Activated gamma-delta T cell (primary cell): ENCODE measurements around the gene PDS5B.
"Not testable (repeated sequence)": the region's sequence is repeated elsewhere in the genome, so short reads cannot be mapped to it uniquely, and the experiment has no call there.

Source experiments
- DNase-seq: peaks from one replicate; lab custom pipeline; 2025; lab: John Stamatoyannopoulos, UW

The PDS5B gene

DNA sequence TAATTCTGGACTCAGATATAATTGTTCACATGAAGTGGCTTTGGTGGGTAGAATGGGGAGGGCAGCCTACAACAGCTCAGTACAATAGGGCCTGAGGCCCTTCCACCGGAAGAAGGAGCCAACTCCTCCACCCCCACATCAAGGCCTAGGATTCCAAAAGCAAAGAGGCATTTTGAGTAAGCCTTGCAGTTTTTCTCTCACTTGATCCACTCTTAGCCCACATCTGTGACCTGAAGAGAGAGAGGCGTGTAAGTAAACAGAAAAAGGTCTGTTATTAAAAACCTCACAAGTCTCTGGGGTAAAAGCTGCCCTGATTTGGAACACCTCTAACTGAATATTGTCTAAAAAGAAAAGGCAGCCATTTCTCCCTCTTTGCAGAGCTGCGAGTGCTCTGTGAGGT is 215.9 kb downstream of the PDS5B start:
- DNase-seq: no peak

DNA sequence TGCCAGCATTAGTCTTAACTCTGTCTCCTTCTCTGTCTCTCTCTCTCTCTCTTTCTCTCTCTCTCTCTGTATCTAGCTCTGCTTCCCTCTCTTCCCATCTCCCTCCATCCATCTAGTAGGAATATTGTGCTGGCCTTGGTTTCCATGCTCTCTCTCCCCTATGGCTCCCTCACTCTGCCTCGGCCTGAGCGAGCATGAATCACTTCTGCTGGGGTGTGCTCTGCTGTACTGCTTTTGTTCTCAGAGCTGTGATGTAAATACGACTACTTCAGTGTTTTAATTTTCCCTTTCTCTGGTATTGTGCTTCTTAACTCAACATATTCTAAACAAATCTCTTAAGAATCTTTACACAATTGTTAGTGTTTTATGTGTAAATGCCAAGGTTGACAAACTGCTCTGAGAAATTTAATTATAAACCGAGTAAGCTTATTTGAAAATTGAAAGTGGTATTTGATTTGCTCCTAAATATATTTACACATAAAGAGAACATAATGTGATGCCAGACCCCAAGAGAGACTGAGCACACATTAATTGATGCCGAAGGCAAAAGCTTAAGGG is 218.5 kb downstream of the PDS5B start:
- no peak for DNase-seq

DNA sequence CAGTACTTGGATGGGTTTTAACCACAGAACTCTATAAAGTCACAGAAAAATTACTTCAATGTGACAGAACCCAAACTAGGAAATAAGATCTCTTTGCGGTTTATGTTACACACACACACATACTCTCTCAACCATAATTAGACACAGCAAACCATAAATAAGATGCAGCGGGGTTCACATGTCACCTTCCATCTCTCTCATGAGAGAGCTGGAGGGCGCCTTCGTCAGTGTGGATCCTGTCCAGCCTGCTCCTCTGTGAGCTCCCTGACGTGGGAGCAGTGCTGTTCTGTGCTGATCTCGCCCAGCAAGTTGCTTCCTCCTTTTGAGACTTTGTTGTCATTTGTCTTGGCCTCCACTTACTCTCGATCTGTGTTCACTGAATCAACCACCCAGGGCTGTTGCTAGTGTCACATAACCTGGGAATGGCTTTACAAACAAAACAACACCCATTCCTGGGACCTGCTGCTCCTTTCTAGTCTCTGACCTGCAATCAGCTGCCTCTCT is 225.1 kb downstream of the PDS5B start:
- no peak for DNase-seq

DNA sequence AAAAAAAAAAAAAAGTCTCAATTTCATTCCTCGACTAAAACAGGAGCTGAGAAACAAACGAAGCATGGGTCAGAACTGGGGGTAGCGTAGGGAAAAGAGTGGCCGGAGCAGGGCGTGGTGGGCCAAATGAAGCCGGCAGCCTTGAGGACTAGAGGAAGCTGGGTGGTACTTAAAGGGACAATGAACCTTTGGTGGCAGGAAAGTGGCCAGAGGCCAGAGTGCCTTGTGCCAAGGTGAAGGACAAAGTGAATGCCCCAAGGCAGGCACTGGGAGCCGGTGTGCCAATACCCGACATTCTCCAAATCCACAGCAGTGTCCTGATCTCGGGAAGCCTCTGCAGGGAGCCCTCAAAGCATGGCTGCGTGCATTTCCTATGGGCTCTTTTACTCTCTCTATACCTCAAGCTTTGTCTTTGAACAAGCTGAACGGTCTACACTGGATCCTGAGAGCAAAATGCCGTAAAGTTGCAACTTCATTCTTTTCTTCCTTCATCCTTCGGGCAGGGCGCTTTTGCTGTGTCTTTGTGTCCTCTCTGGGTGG is 235.0 kb downstream of the PDS5B start:
- DNase-seq: no peak

DNA sequence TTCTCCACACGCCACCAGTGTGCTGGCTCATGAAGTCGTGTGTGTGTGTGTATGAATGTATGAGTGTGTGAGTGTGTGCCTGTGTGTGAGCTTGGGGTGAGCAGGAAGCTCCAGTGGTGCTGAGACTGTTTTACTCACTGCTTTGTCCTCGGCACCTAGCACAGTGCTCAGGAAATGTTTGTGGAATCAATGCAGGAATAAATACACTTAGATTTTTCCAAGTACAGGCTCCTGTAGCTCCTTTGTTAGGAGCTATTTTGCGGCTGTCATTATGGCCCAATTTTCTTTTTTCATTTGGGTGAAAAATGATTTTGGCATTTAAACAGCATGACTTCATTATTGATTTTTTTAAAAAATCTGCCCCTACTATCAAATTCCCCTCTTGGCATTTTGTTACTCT is 236.5 kb downstream of the PDS5B start:
- no peak for DNase-seq

GRCh38 chr13:32823597-32823996 is 237.3 kb downstream of the PDS5B start:
- DNase-seq: no peak

DNA sequence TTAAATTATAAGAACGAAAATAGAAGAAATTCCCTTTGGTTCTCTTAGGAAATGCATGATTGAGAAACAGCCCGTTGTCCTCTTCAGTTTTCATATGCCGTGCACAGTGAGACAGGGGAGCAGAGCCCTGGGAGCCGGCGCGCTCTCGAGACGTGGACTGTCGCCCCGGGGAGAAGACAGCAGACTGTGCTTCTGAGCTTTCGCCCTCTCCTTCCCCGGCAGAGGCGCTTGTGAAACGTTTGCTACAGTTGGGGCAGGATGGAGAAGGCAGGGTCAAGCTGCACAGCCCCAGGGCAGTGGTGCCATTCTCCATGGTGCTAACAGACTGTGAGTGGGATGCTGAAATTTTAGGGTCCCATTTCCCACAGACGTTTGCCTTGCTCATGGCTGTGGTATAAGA is 237.8 kb downstream of the PDS5B start:
- DNase-seq: no peak

- no peak for DNase-seq
These were observed 238.4 kb downstream of the PDS5B start for GRCh38 chr13:32824675-32825074.

GRCh38 chr13:32825481-32825880 is 239.2 kb downstream of the PDS5B start:
- no peak for DNase-seq

- not testable (repeated sequence) for DNase-seq
These were observed 240.1 kb downstream of the PDS5B start for GRCh38 chr13:32826372-32826771.
